Left renal cortex interstitium (tissue), 4 donors: Measurements from ENCODE around the gene RDH12. TPM values are rescaled to one million over a fixed set of nuclear protein-coding genes. Genes with fewer than 3 reads are reported as not detected.

Experiments
- DNase-seq, 4 donors: peaks; one replicate each; pipeline ENCODE4 v3.0.0-alpha.2; 2013; ENCODE audit warnings: low read depth in 4 of 4, low spot score in 2 of 4, missing footprints in 1 of 4
- polyA plus RNA-seq, 4 donors: library from polyadenylated mRNA; unstranded; fragments of 120-200 nt; gene quantifications; one replicate each; pipeline ENCODE4 v1.2.1, GENCODE V29; 2013; ENCODE audit not compliant: insufficient read length in 4 of 4

The RDH12 gene
- polyA plus RNA-seq, 4 donors: 0.46 to 1.1 (median 0.62) TPM

DNA sequence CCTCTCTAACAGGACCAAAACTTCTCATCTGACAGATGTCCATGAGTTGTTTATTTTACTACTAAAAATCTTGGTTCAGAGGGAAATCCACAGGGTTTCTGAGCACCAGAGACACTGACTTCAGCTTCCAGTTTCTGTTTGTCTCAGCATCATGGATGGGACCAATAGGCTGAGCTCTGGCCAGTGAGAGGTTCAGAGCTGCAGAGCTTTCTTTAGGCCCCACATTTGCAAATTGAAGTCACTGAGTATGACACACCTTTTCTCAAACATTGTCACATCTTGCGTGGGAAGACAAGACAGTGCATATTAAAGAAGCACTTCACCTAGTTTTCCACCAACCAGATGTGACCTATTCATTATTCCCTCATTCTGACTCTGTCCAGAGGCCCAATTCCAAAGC is 45.2 kb downstream of the RDH12 start:
- DNase-seq: no peak

DNA sequence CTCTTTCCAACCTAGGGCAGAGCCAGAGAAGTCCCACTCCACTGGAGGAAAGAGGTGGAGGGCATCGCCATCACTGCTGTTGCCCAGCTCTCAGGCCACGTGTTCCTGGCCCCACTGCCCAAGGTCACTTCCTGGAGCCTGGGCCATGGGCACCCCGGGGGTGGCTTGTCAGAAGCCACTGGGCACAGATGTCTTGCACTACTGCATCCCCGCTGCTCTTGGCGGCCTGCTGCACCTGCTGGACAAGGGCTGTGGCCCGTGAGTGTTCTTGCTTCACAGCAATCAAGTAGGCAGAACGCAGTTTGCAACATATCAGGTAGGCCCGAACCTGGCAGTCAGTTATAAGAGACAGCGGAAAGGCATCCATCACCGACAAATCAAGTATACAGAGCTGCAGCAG is 46.6 kb downstream of the RDH12 start:
- DNase-seq: no peak

- no peak for DNase-seq
These were observed 47.8 kb downstream of the RDH12 start for GRCh38 chr14:67749341-67750084.

GRCh38 chr14:67756496-67756895 is 54.8 kb downstream of the RDH12 start:
- no peak for DNase-seq

- DNase-seq: no peak
These were observed 55.5 kb downstream of the RDH12 start for GRCh38 chr14:67757175-67757574.

- DNase-seq: no peak
These were observed 58.2 kb downstream of the RDH12 start for GRCh38 chr14:67759916-67760315.

GRCh38 chr14:67762051-67762450 is 60.4 kb downstream of the RDH12 start:
- no peak for DNase-seq

DNA sequence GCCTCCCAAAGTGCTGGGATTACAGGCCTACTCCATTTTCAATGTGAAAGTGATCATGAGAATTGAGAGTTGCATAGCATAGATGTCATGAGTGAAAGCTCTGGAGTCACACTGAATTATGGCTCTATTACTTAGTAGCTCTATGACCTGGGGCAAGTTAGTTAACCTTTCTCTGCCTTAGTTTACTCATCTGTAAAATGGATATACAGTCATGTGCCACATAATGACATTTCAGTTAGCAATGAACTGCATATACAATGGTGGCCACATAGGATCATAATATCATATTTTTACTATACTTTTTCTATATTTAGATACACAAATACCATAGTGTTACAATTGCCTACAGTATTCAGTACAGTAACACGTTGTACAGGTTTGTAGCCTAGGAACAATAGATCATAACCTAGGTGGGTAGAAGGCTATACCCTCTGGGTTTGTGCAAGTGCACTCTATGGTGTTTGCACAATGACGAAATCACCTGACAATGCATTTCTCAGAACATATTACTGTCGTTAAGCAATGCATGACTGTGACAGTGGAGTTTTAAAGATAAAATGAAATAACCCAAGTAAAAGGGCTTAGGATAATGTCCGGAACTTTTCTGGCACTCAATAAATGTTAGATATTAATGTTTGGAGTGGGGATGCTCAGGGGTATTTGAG is 61.6 kb downstream of the RDH12 start:
- no peak for DNase-seq

DNA sequence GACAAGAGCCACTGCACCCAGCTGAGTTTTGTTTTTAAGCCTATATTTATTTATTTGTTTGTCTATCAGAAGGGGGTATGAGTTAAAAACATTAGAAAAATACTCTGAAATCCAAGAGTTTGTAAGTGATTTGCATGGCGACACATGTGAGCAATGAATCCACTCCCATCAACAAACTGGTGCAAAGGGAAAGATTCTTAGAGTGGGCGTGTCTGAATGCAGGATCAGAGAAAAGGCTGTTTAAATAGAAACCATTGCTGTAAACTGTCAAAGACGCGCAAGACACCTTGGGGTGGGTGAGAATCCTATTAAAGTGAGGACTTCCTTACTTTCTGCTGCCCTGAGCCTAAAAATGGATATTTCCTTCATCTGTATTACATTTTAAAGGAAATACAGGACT is 62.8 kb downstream of the RDH12 start:
- no peak for DNase-seq

GRCh38 chr14:67765192-67765834 is 63.6 kb downstream of the RDH12 start:
- DNase-seq: no peak

GRCh38 chr14:67766035-67766680 is 64.5 kb downstream of the RDH12 start:
- no peak for DNase-seq

DNA sequence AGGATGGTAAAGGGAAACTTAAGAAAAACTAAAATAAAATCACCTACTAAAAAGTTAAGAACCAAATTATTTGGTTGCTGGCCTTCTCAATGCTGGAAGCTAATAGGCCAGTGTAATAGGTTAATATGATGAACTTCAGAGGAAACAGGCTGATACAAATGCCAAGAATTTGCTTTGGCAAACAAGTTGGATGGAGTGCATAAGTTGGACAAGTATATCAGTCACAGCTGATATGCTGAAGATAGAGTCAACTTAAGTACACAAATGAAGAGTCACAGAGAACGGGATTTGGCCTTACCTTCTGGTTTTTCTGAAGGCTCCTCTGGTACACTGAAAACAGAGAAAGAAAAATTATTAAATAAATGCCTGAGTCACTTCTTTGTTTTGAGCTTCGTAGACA is 66.5 kb downstream of the RDH12 start:
- DNase-seq: no peak

GRCh38 chr14:67773844-67774377 is 72.2 kb downstream of the RDH12 start:
- DNase-seq: no peak

DNA sequence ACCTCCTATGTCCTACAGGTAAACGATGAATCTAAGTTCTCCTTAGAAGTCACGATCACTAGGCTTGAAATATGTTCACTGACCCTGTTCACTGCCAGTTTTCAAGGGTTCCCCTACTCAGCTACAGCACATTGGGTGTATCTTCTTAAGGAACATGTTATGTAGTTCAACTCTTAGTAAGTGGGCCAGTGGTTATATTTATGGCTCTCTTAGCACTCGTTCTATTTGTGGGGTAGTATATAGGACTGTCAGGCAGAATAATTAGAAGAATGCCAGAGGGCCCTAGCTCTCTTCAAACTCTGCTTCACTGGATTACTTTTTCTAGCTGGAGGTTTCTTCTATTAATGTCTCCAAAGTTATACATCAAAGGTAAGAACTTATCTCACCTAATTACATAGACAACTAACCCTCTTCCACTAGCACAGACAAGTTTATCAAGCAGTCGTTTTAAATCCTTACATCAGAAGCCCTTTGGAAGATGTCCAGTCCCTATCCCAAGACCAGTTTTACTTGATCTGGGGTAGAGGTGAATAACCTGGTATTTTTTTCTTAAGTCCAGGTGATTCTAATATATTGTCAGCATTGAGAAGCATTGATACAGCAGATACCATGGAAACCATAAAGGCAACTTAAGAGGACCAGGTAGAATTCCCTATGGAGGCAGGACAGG is 75.1 kb downstream of the RDH12 start:
- no peak for DNase-seq

GRCh38 chr14:67778792-67779191 is 77.1 kb downstream of the RDH12 start:
- no peak for DNase-seq

DNA sequence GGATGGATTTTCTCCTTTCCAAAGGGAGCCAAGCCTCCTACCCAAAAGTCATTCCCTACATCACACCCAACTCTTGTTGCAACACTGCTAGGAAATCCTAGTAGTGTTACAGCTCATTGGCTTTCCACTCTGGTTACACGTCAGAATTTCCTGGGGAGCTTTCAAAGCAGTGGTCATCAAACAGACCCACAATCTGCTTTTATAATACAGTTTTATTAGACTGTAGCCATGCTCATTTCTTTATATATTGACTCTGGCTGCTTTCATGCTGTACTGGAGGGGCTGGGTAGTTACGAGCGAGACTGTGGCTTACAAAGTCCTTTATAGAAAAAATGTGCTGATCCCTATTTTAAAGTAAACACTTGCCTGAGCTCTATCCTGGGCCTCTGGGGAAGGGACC is 80.4 kb downstream of the RDH12 start:
- DNase-seq: no peak
